LNCaP clone FGC (cell line): ENCODE measurements around the gene MBNL3.

ENCODE experiments used
- DNase-seq: peaks from one replicate; pipeline ENCODE4 v3.0.0-alpha.2; 2011; ENCODE audit warnings: low read depth
- H3K4me3 ChIP-seq: 2 replicates; pipeline ENCODE4 v1.5.1; 2011; ENCODE audit warnings: mild to moderate bottlenecking, low read depth, low read length, control low read depth
- CTCF ChIP-seq: IDR thresholded peaks from 2 replicates; pipeline ENCODE4 v1.5.1; 2012; ENCODE audit warnings: mild to moderate bottlenecking; ENCODE audit not compliant: control insufficient read depth, insufficient read depth; ENCODE audit errors: extremely low read depth

The MBNL3 gene

GRCh38 chrX:132395645-132396044 lies 93.2 kb downstream of the MBNL3 start:
- no peak overlapping the region for H3K4me3 ChIP-seq
- TF ChIP-seq CTCF: no peak
- no peak for DNase-seq

DNA sequence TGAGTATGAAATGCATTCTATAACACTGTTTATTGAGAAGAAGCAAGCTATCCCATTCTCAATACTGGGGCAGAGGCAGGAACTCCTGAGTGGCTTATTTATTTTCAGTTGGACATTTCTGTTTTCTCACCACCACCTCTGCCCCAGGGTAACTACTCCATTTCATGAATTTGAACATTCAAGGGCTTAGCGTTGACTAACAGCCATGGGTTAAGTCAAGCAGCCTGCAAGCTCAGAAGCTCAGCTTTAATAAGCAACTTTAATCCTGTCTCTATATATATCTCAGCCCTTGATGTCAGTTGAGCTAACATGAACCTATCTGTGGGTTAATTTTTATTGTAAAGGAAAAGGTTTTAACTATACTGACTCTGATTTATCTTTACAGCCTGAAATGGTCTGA lies 93.8 kb downstream of the MBNL3 start:
- no peak for TF ChIP-seq CTCF
- DNase-seq: no peak
- no peak overlapping the region for H3K4me3 ChIP-seq

DNA sequence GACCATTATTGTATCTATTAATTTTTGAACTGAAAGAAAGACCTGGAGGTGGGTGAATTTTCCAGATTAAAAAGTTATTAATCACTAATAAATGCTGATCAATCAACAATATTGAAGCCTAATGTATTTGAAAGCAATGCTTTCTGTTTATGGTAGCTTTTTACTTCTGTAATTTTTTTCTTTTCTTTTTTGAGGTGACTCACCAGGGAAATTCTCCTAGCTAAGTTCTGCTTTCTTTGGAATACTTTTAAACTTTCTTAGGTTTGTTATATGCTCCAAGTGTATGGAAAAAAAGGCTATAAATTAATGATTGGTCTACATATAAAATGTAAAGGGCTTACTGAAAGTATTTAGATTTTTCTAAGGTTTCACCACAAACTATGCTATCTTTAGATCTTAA lies 94.2 kb downstream of the MBNL3 start:
- H3K4me3 ChIP-seq: no peak overlapping the region
- no peak for DNase-seq
- no peak for TF ChIP-seq CTCF

DNA sequence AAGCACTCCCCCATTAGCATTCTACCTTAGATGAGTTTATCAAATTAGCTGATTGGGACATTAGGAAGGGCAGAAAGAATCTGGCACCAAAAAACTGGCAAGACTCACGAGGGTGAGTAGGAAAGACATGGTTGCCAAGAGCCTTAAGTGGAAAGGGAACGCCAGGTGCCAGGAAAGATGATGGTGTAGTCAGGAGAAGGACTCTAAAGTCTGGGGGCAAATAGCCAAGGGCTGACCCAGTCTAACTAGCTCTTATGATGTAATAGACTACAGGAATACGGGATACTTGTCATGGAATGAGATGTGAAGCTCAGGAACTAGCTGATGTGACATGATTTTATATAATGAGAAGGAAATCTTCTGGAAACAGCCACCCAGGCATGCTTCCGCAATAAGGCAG lies 94.8 kb downstream of the MBNL3 start:
- no peak overlapping the region for H3K4me3 ChIP-seq
- no peak for DNase-seq
- no peak for TF ChIP-seq CTCF

DNA sequence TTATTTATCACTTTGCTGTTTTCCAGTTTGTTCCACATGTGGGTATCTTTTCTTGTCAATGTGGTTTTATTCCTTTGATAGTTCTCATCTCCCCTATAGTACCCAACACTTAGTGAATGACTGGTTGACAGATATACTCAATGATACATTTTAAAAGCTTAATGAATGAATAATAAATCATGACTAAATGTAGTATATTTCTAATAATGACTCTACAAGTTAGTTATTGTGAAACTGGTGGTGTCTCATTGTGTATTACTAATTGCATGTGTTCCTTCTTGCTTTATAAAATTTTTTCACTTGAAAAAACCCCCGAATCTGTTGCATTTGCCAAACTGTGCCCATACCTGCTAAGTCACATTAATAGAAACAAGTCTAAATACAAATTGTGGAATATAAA lies 95.4 kb downstream of the MBNL3 start:
- no peak overlapping the region for H3K4me3 ChIP-seq
- TF ChIP-seq CTCF: no peak
- DNase-seq: no peak

GRCh38 chrX:132393085-132393484 lies 95.8 kb downstream of the MBNL3 start:
- no peak for TF ChIP-seq CTCF
- H3K4me3 ChIP-seq: no peak overlapping the region
- no peak for DNase-seq

DNA sequence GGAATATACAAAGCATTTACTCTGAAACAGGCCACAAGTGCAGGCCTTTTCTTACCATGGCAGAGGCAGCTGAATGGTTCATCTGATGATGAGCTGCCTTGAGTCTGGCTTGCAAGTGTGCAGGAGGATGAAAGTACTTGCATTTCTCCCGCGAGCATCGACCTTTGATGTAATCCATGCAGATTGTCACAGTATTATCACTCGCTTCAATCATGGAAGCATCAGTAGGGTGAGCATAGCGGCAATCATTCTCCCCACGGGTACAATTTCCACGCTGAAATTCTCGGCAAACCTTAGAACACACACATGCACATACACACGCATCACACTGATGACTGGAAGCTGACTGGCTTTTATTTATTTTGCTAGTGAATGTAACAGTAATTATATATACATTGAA lies 98.0 kb downstream of the MBNL3 start:
- TF ChIP-seq CTCF: no peak
- H3K4me3 ChIP-seq: no peak overlapping the region
- DNase-seq: no peak
